IPS-15b (cell line): ENCODE measurements around the gene AGMO.

Experiments
- H3K27me3 ChIP-seq: one replicate; pipeline ENCODE4 v1.6.1; 2013; ENCODE audit warnings: low read length; ENCODE audit not compliant: control insufficient read depth, insufficient read depth
- H3K36me3 ChIP-seq: one replicate; pipeline ENCODE4 v1.6.1; 2013; ENCODE audit warnings: low read length; ENCODE audit not compliant: control insufficient read depth, insufficient read depth
- H3K4me1 ChIP-seq: one replicate; pipeline ENCODE4 v1.6.1; 2013; ENCODE audit warnings: mild to moderate bottlenecking, low read length; ENCODE audit not compliant: control insufficient read depth, insufficient read depth
- H3K4me3 ChIP-seq: one replicate; pipeline ENCODE4 v1.5.1; 2013; ENCODE audit warnings: low read depth, low read length
- H3K9ac ChIP-seq: one replicate; pipeline ENCODE4 v1.6.1; 2013; ENCODE audit warnings: low read depth, mild to moderate bottlenecking, low read length
- H3K9me3 ChIP-seq: one replicate; pipeline ENCODE4 v1.6.1; 2013; ENCODE audit warnings: mild to moderate bottlenecking, low read length; ENCODE audit not compliant: control insufficient read depth, insufficient read depth

The AGMO gene

GRCh38 chr7:15204421-15204820 lies 357.4 kb downstream of the AGMO start:
- no peaks in the 10 kb centered on the region for H3K36me3 ChIP-seq
- no peaks in the 10 kb centered on the region for H3K27me3 ChIP-seq
- no peaks in the 10 kb centered on the region for H3K9me3 ChIP-seq
- no peak overlapping the region for H3K4me3 ChIP-seq
- H3K4me1 ChIP-seq: no peaks in the 10 kb centered on the region
- no peak overlapping the region for H3K9ac ChIP-seq

GRCh38 chr7:15199482-15199881 lies 362.3 kb downstream of the AGMO start:
- no peaks in the 10 kb centered on the region for H3K36me3 ChIP-seq
- H3K4me3 ChIP-seq: no peak overlapping the region
- no peaks in the 10 kb centered on the region for H3K27me3 ChIP-seq
- H3K4me1 ChIP-seq: peaks cover 3% of the 10 kb centered on the region
- H3K9me3 ChIP-seq: no peaks in the 10 kb centered on the region
- H3K9ac ChIP-seq: no peak overlapping the region

- Histone ChIP-seq H3K4me1 (peaks cover 3% of the 10 kb centered on the region), H3K27me3 (no peaks in the 10 kb centered on the region), H3K9me3 (no peaks in the 10 kb centered on the region), H3K36me3 (no peaks in the 10 kb centered on the region), H3K4me3 (no peak overlapping the region), H3K9ac (no peak overlapping the region)
These were observed 364.5 kb downstream of the AGMO start for GRCh38 chr7:15197042-15197977.

GRCh38 chr7:15178065-15178464 lies 383.8 kb downstream of the AGMO start:
- Histone ChIP-seq H3K9me3 (no peaks in the 10 kb centered on the region), H3K9ac (no peak overlapping the region), H3K4me1 (no peaks in the 10 kb centered on the region), H3K4me3 (no peak overlapping the region), H3K36me3 (no peaks in the 10 kb centered on the region), H3K27me3 (no peaks in the 10 kb centered on the region)

GRCh38 chr7:15176089-15176488 lies 385.7 kb downstream of the AGMO start:
- Histone ChIP-seq H3K9ac (no peak overlapping the region), H3K4me1 (no peaks in the 10 kb centered on the region), H3K4me3 (no peak overlapping the region), H3K9me3 (no peaks in the 10 kb centered on the region), H3K27me3 (no peaks in the 10 kb centered on the region), H3K36me3 (no peaks in the 10 kb centered on the region)

- Histone ChIP-seq H3K4me3 (no peak overlapping the region), H3K4me1 (no peaks in the 10 kb centered on the region), H3K9me3 (no peaks in the 10 kb centered on the region), H3K9ac (no peak overlapping the region), H3K27me3 (no peaks in the 10 kb centered on the region), H3K36me3 (no peaks in the 10 kb centered on the region)
These were observed 386.7 kb downstream of the AGMO start for GRCh38 chr7:15175152-15175551.

- no peaks in the 10 kb centered on the region for H3K9me3 ChIP-seq
- H3K36me3 ChIP-seq: no peaks in the 10 kb centered on the region
- no peaks in the 10 kb centered on the region for H3K4me1 ChIP-seq
- no peak overlapping the region for H3K4me3 ChIP-seq
- H3K9ac ChIP-seq: no peak overlapping the region
- no peaks in the 10 kb centered on the region for H3K27me3 ChIP-seq
These were observed 387.3 kb downstream of the AGMO start for GRCh38 chr7:15174485-15174884.

- H3K9me3 ChIP-seq: no peaks in the 10 kb centered on the region
- H3K27me3 ChIP-seq: no peaks in the 10 kb centered on the region
- no peaks in the 10 kb centered on the region for H3K4me1 ChIP-seq
- no peaks in the 10 kb centered on the region for H3K36me3 ChIP-seq
- H3K9ac ChIP-seq: no peak overlapping the region
- H3K4me3 ChIP-seq: no peak overlapping the region
These were observed 393.3 kb downstream of the AGMO start for GRCh38 chr7:15168489-15168888.

- H3K4me3 ChIP-seq: no peak overlapping the region
- H3K9ac ChIP-seq: no peak overlapping the region
- no peaks in the 10 kb centered on the region for H3K9me3 ChIP-seq
- no peaks in the 10 kb centered on the region for H3K27me3 ChIP-seq
- H3K4me1 ChIP-seq: no peaks in the 10 kb centered on the region
- no peaks in the 10 kb centered on the region for H3K36me3 ChIP-seq
These were observed 393.9 kb downstream of the AGMO start for GRCh38 chr7:15167912-15168311.

GRCh38 chr7:15166620-15167019 lies 395.2 kb downstream of the AGMO start:
- Histone ChIP-seq H3K36me3 (no peaks in the 10 kb centered on the region), H3K4me3 (no peak overlapping the region), H3K9ac (no peak overlapping the region), H3K4me1 (no peaks in the 10 kb centered on the region), H3K27me3 (no peaks in the 10 kb centered on the region), H3K9me3 (no peaks in the 10 kb centered on the region)

- Histone ChIP-seq H3K27me3 (no peaks in the 10 kb centered on the region), H3K4me3 (no peak overlapping the region), H3K9ac (no peak overlapping the region), H3K4me1 (no peaks in the 10 kb centered on the region), H3K36me3 (no peaks in the 10 kb centered on the region), H3K9me3 (no peaks in the 10 kb centered on the region)
These were observed 402.6 kb downstream of the AGMO start for GRCh38 chr7:15159261-15159660.

GRCh38 chr7:15158141-15158810 lies 403.5 kb downstream of the AGMO start:
- Histone ChIP-seq H3K9ac (no peak overlapping the region), H3K27me3 (no peaks in the 10 kb centered on the region), H3K4me1 (no peaks in the 10 kb centered on the region), H3K9me3 (no peaks in the 10 kb centered on the region), H3K4me3 (no peak overlapping the region), H3K36me3 (no peaks in the 10 kb centered on the region)
